Body of pancreas (tissue), 4 donors: ENCODE data around the gene BLOC1S6.

Source experiments
- POLR2A ChIP-seq, 3 donors: fragments of 450-650 bp; IDR thresholded peaks; one replicate each; pipeline ENCODE4 v1.6.1; 2016; ENCODE audit warnings: antibody characterized with exemption in 3 of 3, mild to moderate bottlenecking in 2 of 3
- TF ChIP-seq, protein P1 (sequence below), 7 experiments: fragments of 450-650 bp in 4 of 7; fragments of 200-600 bp in 3 of 7; sonication (generic) in 3 of 7; IDR thresholded peaks; one replicate each; pipeline ENCODE4 v1.5.1; 2016 to 2019; ENCODE audit warnings: antibody characterized with exemption in 7 of 7

DNA sequence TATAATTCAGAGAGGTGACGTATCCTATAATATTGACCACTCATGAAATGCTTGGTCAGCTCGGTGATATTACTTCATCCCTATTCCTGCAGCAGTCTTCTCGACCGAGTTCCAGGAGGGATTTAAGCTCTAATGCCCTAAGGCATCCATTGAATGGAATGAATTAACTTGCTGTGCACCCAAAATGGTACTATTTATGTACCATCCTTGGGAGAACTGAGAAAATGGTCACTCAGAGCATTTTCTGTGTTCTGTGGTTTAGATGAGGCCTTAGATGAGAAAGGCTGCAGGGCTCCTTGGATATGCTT lies 638 bp downstream of the BLOC1S6 start:
- TF ChIP-seq, protein P1, sequence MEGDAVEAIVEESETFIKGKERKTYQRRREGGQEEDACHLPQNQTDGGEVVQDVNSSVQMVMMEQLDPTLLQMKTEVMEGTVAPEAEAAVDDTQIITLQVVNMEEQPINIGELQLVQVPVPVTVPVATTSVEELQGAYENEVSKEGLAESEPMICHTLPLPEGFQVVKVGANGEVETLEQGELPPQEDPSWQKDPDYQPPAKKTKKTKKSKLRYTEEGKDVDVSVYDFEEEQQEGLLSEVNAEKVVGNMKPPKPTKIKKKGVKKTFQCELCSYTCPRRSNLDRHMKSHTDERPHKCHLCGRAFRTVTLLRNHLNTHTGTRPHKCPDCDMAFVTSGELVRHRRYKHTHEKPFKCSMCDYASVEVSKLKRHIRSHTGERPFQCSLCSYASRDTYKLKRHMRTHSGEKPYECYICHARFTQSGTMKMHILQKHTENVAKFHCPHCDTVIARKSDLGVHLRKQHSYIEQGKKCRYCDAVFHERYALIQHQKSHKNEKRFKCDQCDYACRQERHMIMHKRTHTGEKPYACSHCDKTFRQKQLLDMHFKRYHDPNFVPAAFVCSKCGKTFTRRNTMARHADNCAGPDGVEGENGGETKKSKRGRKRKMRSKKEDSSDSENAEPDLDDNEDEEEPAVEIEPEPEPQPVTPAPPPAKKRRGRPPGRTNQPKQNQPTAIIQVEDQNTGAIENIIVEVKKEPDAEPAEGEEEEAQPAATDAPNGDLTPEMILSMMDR (IDR thresholded peaks at IDR 0.05), result no peak
- TF ChIP-seq POLR2A (IDR thresholded peaks at IDR 0.05), result no peak
